CD4-positive, alpha-beta T cell treated with Interleukin-15 for 1 hour (primary cell): ENCODE data around the gene MYH16.
"Not testable (repeated sequence)": the region's sequence is repeated elsewhere in the genome, so short reads cannot be mapped to it uniquely, and the experiment has no call there.

Experiments
- DNase-seq: peaks from one replicate; pipeline ENCODE4 v3.0.0-alpha.2; 2020

Gene MYH16

GRCh38 chr7:99260395-99260794, 12.2 kb upstream of the MYH16 start:
- no peak for DNase-seq

GRCh38 chr7:99261646-99262045, 11.0 kb upstream of the MYH16 start:
- no peak for DNase-seq

- DNase-seq = no peak
These were observed 6.7 kb upstream of the MYH16 start for GRCh38 chr7:99265848-99266480.

- DNase-seq = no peak
These were observed 5.2 kb upstream of the MYH16 start for GRCh38 chr7:99267481-99267840.

GRCh38 chr7:99267841-99268576, 4.6 kb upstream of the MYH16 start:
- DNase-seq = no peak

- no peak for DNase-seq
These were observed 4.1 kb upstream of the MYH16 start for GRCh38 chr7:99268577-99268908.

- no peak for DNase-seq
These were observed 1.9 kb upstream of the MYH16 start for GRCh38 chr7:99270702-99271101.

GRCh38 chr7:99273561-99273960, 922 bp downstream of the MYH16 start:
- not testable (repeated sequence) for DNase-seq

- not testable (repeated sequence) for DNase-seq
These were observed 2.3 kb downstream of the MYH16 start for GRCh38 chr7:99274908-99275307.

- no peak for DNase-seq
These were observed 2.9 kb downstream of the MYH16 start for GRCh38 chr7:99275496-99275895.

- no peak for DNase-seq
These were observed 5.5 kb downstream of the MYH16 start for GRCh38 chr7:99278180-99278579.

GRCh38 chr7:99284165-99284564, 11.5 kb downstream of the MYH16 start:
- not testable (repeated sequence) for DNase-seq

- no peak for DNase-seq
These were observed 15.3 kb downstream of the MYH16 start for GRCh38 chr7:99287779-99288534.

- no peak for DNase-seq
These were observed 16.5 kb downstream of the MYH16 start for GRCh38 chr7:99289185-99289584.

GRCh38 chr7:99290148-99290547, 17.5 kb downstream of the MYH16 start:
- not testable (repeated sequence) for DNase-seq

- no peak for DNase-seq
These were observed 18.5 kb downstream of the MYH16 start for GRCh38 chr7:99290980-99291607.

GRCh38 chr7:99292127-99292526, 19.5 kb downstream of the MYH16 start:
- no peak for DNase-seq

GRCh38 chr7:99293167-99293566, 20.5 kb downstream of the MYH16 start:
- DNase-seq = no peak

- DNase-seq = no peak
These were observed 21.0 kb downstream of the MYH16 start for GRCh38 chr7:99293650-99294049.

GRCh38 chr7:99296471-99296870, 23.8 kb downstream of the MYH16 start:
- no peak for DNase-seq

GRCh38 chr7:99301496-99301895, 28.9 kb downstream of the MYH16 start:
- no peak for DNase-seq

- DNase-seq = no peak
These were observed 33.0 kb downstream of the MYH16 start for GRCh38 chr7:99305473-99306260.
